ENCODE results near the gene NADSYN1.
A peak's percentile ranks its signal among the peaks of the same experiment; 100 is the strongest.

NADSYN1 gene

GRCh38 chr11:71433648-71434450 lies 19.2 kb upstream of the NADSYN1 start:
- no peak for DNase-seq (ENCODE audit: low spot score)

DNA sequence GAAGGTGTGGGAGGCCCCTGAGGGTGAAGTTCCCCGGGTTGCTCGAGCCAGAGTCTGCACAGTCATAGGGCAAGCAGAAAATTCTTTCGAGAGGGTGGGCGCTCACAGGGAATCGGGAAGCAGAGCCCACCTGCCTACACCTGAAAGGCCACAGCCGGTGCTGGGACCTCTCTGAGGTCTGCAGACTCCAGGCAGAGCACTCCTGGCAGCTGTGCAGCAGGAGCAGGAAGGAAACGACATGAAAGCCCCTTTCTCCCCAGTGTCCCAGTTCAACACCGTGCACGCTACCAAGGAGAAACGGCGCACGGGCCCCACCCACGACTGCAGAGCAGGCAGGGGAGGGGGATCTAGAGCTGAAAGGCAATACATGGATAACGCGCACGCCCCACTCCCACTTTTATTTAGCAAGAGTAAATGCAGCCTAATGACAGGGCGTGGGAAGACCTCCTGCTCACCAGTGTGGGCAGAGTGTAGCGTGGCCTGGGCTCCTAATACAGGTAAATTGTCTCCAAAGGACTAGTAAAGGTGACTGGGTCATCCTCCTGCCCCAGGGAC lies 18.4 kb upstream of the NADSYN1 start:
- DNase-seq (ENCODE audit: low spot score): no peak

GRCh38 chr11:71435278-71435951 lies 17.6 kb upstream of the NADSYN1 start:
- no peak for DNase-seq (ENCODE audit: low spot score)

DNA sequence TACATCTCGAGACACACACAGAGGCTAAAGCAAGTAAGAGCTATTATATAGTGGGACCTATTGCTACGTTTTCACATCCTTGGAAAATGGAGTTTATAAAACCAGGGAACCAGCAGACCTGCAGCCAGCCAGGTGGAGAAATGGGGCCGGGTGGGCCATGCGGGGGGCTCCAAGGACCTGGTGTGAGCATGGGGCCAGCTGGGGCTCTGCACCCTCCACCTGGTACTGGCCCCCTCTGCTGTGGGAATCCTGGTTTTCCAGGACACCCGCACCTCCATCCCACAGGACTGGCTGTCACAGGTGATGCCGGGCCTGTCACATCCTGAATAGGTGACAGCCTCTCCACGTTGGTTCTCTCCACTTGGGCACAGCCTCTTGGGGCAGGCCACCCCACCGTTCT lies 16.1 kb upstream of the NADSYN1 start:
- no peak for DNase-seq (ENCODE audit: low spot score)

DNA sequence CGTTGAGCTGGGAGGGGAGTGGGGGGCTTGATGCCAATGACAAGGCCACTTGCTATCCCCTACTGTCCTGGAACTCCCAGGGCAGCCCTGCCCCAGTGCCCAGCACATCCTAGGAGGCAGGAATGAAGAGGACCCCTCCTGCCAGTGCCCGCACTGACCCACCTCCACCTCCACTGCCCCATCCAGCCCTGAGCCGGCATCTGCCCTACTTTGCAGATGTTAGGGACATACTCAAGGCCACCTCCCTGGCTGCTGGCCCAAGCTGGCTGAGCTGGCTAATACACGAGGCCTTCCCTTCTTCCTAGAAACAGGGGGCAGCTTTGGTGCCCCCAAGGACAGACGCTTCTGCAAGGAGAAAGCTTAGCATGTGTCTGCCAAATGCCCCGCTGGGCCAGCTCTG lies 15.6 kb upstream of the NADSYN1 start:
- no peak for DNase-seq (ENCODE audit: low spot score)

- no peak for DNase-seq (ENCODE audit: low spot score)
These were observed 15.1 kb upstream of the NADSYN1 start for GRCh38 chr11:71437879-71438278.

DNA sequence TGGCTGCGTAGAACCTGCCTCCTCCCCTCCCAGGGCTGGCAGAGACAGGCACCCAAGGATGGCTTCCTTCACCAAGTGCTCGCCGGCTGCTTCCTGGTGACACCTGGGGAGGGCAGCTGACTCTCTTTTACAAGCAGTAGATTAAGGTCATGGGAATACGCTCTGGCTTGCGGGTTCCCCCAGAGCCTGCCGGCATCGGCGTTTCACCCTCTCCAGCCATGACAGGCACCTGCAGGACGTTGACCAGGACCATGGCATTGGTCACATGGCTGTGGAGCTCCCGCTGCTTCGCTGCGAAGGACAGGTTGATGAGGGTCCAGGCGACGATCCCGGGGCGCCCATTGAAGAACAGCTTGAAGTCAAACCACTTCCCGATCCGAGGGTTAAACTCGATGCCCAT lies 14.4 kb upstream of the NADSYN1 start:
- DNase-seq (ENCODE audit: low spot score): no peak

GRCh38 chr11:71440021-71440755 lies 12.8 kb upstream of the NADSYN1 start:
- DNase-seq (ENCODE audit: low spot score): no peak

- no peak for DNase-seq (ENCODE audit: low spot score)
These were observed 11.8 kb upstream of the NADSYN1 start for GRCh38 chr11:71441251-71441650.

DNA sequence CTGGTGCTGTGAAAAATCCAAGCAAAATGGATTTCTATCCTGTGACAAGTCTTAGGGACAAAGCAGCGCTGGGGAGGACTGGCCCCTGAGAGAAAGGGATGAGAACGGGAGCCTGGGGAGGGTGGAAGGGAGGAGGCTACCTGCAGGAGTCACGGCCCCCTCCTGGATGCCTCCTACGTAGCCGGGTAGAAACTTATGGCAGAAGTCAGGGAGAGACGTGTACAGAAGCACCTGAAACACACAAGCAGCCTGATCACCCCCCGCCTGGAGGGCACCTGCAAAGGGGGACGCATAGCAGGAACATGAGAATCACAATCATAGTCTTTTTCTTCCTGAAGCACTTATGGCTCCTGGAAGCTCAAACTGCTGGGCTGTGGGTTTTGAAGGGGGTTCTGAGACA lies 10.9 kb upstream of the NADSYN1 start:
- DNase-seq (ENCODE audit: low spot score): no peak

GRCh38 chr11:71442880-71443279 lies 10.1 kb upstream of the NADSYN1 start:
- DNase-seq (ENCODE audit: low spot score): no peak

GRCh38 chr11:71443736-71444445 lies 9.1 kb upstream of the NADSYN1 start:
- DNase-seq (ENCODE audit: low spot score): no peak

- no peak for DNase-seq (ENCODE audit: low spot score)
These were observed 8.2 kb upstream of the NADSYN1 start for GRCh38 chr11:71444811-71445210.

- no peak for DNase-seq (ENCODE audit: low spot score)
These were observed 6.9 kb upstream of the NADSYN1 start for GRCh38 chr11:71446150-71446549.

- no peak for DNase-seq (ENCODE audit: low spot score)
These were observed 5.9 kb upstream of the NADSYN1 start for GRCh38 chr11:71446942-71447688.

DNA sequence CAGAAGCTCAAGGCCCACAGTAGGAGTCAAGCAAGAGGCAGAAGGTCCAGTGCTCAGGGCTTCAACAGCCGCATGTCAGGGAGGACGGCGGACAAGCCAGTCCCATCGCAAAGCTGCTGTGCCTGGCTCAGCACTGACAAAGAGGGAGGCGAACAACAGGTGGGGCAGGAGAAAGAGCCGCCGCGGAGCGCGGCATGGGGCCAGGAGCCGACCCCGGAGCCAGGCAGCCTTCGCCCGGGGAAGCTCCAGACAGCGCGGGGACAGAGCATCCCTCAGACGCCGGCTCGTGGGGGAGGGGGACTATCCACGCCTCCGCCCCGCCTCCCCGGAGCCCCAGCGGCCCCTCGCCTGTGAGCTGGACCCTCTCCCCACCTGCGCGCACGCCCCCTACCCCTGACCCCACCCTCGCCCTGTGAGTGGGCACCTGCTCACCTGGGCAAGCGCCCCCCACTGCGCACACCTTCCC lies 5.2 kb upstream of the NADSYN1 start:
- no peak for DNase-seq (ENCODE audit: low spot score)

- peak; percentile 96 for DNase-seq (ENCODE audit: low spot score)
These were observed 4.5 kb upstream of the NADSYN1 start, which contains the start of gene DHCR7 for GRCh38 chr11:71448257-71449171. Gene DHCR7 (minus strand): TSS chr11:71448393. CDS start chr11:71444952, 3,441 bp downstream.

DNA sequence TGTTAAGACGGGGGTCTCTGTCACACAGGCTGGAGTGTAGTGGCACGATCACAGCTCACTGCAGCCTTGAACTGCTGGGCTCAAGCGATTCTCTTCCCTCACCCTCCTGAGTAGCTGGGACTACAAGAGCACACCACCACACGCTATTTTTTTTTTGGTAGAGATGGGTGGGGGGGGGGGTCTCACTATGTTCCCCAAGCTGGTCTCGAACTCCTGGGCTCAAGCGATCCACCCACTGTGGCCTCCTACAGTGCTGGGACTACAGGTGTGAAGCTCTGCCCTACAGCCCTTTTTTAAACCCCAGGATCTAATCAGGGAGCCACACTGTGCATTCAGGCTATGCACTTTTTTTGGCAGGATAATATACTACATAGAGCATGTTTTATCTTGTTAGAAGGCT lies 3.4 kb upstream of the NADSYN1 start:
- no peak for DNase-seq (ENCODE audit: low spot score)

GRCh38 chr11:71450507-71450906 lies 2.5 kb upstream of the NADSYN1 start:
- DNase-seq (ENCODE audit: low spot score): no peak

DNA sequence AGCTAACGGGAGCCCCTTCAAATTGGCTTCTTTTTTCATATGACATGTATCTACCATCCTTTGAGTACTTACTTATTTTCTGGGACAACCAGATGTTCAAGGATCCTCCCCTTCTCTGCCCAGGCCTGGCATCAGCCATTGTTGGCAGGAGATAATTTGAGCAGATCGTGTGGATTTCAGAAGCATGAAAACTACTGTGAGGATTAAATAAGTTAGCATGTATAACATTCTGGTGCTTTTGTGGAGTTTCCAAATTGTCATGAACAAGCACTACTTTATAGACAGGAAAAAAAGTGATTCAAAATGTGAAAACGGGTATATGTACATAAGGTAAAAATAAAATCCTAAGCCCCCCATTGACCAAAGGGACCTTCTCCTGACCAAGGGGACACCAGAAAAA lies 2.1 kb upstream of the NADSYN1 start:
- DNase-seq (ENCODE audit: low spot score): no peak
